ENCODE data around the gene SH3RF3.
A peak's percentile ranks its signal among the peaks of the same experiment; 100 is the strongest.

SH3RF3 gene

GRCh38 chr2:109402180-109402579, 273.2 kb downstream of the SH3RF3 start:
- Histone ChIP-seq H3K27ac (replicated peaks; ENCODE audit: low read length) (no peak overlapping the region), H3K23ac (ENCODE audit: low read depth, low read length, poor library complexity) (no peak overlapping the region), H3K79me1 (ENCODE audit: low read depth, low read length) (peaks cover 2% of the 10 kb centered on the region), H3K36me3 (replicated peaks in 1 of 2; ENCODE audit: control insufficient read depth in 2 of 2, insufficient read depth in 2 of 2, low read length in 2 of 2) (no peaks in the 10 kb centered on the region), H3K4me1 (ENCODE audit: control insufficient read depth in 2 of 2, insufficient read depth in 1 of 2, low read depth in 1 of 2, low read length in 2 of 2) (peaks cover 2 to 4% of the 10 kb centered on the region in 2 donors), H3K9ac (ENCODE audit: low read depth, low read length, poor library complexity) (no peak overlapping the region), H2AK5ac (ENCODE audit: low read depth, low read length) (no peak overlapping the region), H2BK12ac (ENCODE audit: low read length) (no peak overlapping the region), H2BK120ac (ENCODE audit: low read depth, low read length) (no peak overlapping the region), H3K4me3 (ENCODE audit: low read length in 2 of 2) (no peak overlapping the region), H3K14ac (ENCODE audit: low read length) (no peak overlapping the region), H3K27me3 (ENCODE audit: control insufficient read depth in 3 of 3, insufficient read depth in 3 of 3, low read depth in 1 of 3, low read length in 3 of 3) (peaks cover 0 to 6% (median 0%) of the 10 kb centered on the region in 3 experiments), H2BK15ac (ENCODE audit: low read length) (no peak overlapping the region), H3K18ac (ENCODE audit: low read length) (no peak overlapping the region), H3K4ac (ENCODE audit: low read length) (no peak overlapping the region), H3K9me3 (replicated peaks in 1 of 2; ENCODE audit: control insufficient read depth in 2 of 2, insufficient read depth in 1 of 2, low read depth in 1 of 2, low read length in 2 of 2) (peaks cover 0 to 3% of the 10 kb centered on the region in 2 donors), H3K4me2 (ENCODE audit: insufficient read depth, low read length, poor library complexity, severe bottlenecking) (no peak overlapping the region), H2BK5ac (ENCODE audit: low read length) (no peak overlapping the region), H4K8ac (ENCODE audit: low read depth, low read length) (no peak overlapping the region), H2AFZ (ENCODE audit: low read length) (no peak overlapping the region), H4K91ac (ENCODE audit: low read depth, low read length, poor library complexity) (no peak overlapping the region)
- DNase-seq (ENCODE audit: low spot score), result no peak
- no CpG with 5 or more reads among the region's 8 CpGs for WGBS, 2 donors (ENCODE audit: extremely low coverage in 2 of 2, insufficient read length in 2 of 2, insufficient replicate concordance in 1 of 2)

GRCh38 chr2:109402980-109403840, 274.2 kb downstream of the SH3RF3 start:
- no peak overlapping the region for H3K23ac ChIP-seq (ENCODE audit: low read depth, low read length, poor library complexity)
- H3K27ac ChIP-seq (replicated peaks; ENCODE audit: low read length), result no peak overlapping the region
- no peak overlapping the region for H3K4me3 ChIP-seq (ENCODE audit: low read length in 2 of 2)
- no peak for DNase-seq (ENCODE audit: low spot score)
- H4K91ac ChIP-seq (ENCODE audit: low read depth, low read length, poor library complexity), result no peak overlapping the region
- H3K4me2 ChIP-seq (ENCODE audit: insufficient read depth, low read length, poor library complexity, severe bottlenecking), result no peak overlapping the region
- H2BK15ac ChIP-seq (ENCODE audit: low read length), result peak overlapping the region; percentile 18
- H3K4ac ChIP-seq (ENCODE audit: low read length), result no peak overlapping the region
- H2BK5ac ChIP-seq (ENCODE audit: low read length), result no peak overlapping the region
- H3K36me3 ChIP-seq (replicated peaks in 1 of 2; ENCODE audit: control insufficient read depth in 2 of 2, insufficient read depth in 2 of 2, low read length in 2 of 2), result no peaks in the 10 kb centered on the region
- H2AK5ac ChIP-seq (ENCODE audit: low read depth, low read length), result peak overlapping the region; percentile 44
- H3K14ac ChIP-seq (ENCODE audit: low read length), result no peak overlapping the region
- H3K27me3 ChIP-seq (ENCODE audit: control insufficient read depth in 3 of 3, insufficient read depth in 3 of 3, low read depth in 1 of 3, low read length in 3 of 3), result peaks cover 0 to 6% (median 0%) of the 10 kb centered on the region in 3 experiments
- no peak overlapping the region for H2BK120ac ChIP-seq (ENCODE audit: low read depth, low read length)
- H3K18ac ChIP-seq (ENCODE audit: low read length), result peak overlapping the region; percentile 32
- H3K9ac ChIP-seq (ENCODE audit: low read depth, low read length, poor library complexity), result no peak overlapping the region
- no peak overlapping the region for H2BK12ac ChIP-seq (ENCODE audit: low read length)
- H3K9me3 ChIP-seq (replicated peaks in 1 of 2; ENCODE audit: control insufficient read depth in 2 of 2, insufficient read depth in 1 of 2, low read depth in 1 of 2, low read length in 2 of 2), result peaks cover 0 to 3% of the 10 kb centered on the region in 2 donors
- no CpG with 5 or more reads among the region's 17 CpGs for WGBS, 2 donors (ENCODE audit: extremely low coverage in 2 of 2, insufficient read length in 2 of 2, insufficient replicate concordance in 1 of 2)
- peaks cover 0 to 4% of the 10 kb centered on the region in 2 donors for H3K4me1 ChIP-seq (ENCODE audit: control insufficient read depth in 2 of 2, insufficient read depth in 1 of 2, low read depth in 1 of 2, low read length in 2 of 2)
- peaks cover 2% of the 10 kb centered on the region for H3K79me1 ChIP-seq (ENCODE audit: low read depth, low read length)
- no peak overlapping the region for H4K8ac ChIP-seq (ENCODE audit: low read depth, low read length)
- no peak overlapping the region for H2AFZ ChIP-seq (ENCODE audit: low read length)

GRCh38 chr2:109403841-109404201, 274.8 kb downstream of the SH3RF3 start:
- no peak overlapping the region for H4K91ac ChIP-seq (ENCODE audit: low read depth, low read length, poor library complexity)
- H2BK5ac ChIP-seq (ENCODE audit: low read length), result peak overlapping the region; percentile 27
- H3K14ac ChIP-seq (ENCODE audit: low read length), result no peak overlapping the region
- DNase-seq (ENCODE audit: low spot score), result no peak
- no peak overlapping the region for H3K23ac ChIP-seq (ENCODE audit: low read depth, low read length, poor library complexity)
- no peaks in the 10 kb centered on the region for H3K36me3 ChIP-seq (replicated peaks in 1 of 2; ENCODE audit: control insufficient read depth in 2 of 2, insufficient read depth in 2 of 2, low read length in 2 of 2)
- peak overlapping the region; percentile 18 for H2BK15ac ChIP-seq (ENCODE audit: low read length)
- peaks cover 2% of the 10 kb centered on the region for H3K79me1 ChIP-seq (ENCODE audit: low read depth, low read length)
- peaks cover 0 to 6% (median 0%) of the 10 kb centered on the region in 3 experiments for H3K27me3 ChIP-seq (ENCODE audit: control insufficient read depth in 3 of 3, insufficient read depth in 3 of 3, low read depth in 1 of 3, low read length in 3 of 3)
- no peak overlapping the region for H3K4me3 ChIP-seq (ENCODE audit: low read length in 2 of 2)
- peak overlapping the region; percentile 44 for H2AK5ac ChIP-seq (ENCODE audit: low read depth, low read length)
- H3K4me2 ChIP-seq (ENCODE audit: insufficient read depth, low read length, poor library complexity, severe bottlenecking), result no peak overlapping the region
- H3K27ac ChIP-seq (replicated peaks; ENCODE audit: low read length), result no peak overlapping the region
- H4K8ac ChIP-seq (ENCODE audit: low read depth, low read length), result peak overlapping the region; percentile 74
- no peak overlapping the region for H3K4ac ChIP-seq (ENCODE audit: low read length)
- no peak overlapping the region for H2BK12ac ChIP-seq (ENCODE audit: low read length)
- H2BK120ac ChIP-seq (ENCODE audit: low read depth, low read length), result no peak overlapping the region
- no peak overlapping the region for H3K9ac ChIP-seq (ENCODE audit: low read depth, low read length, poor library complexity)
- no peak overlapping the region for H2AFZ ChIP-seq (ENCODE audit: low read length)
- peaks cover 0 to 3% of the 10 kb centered on the region in 2 donors for H3K9me3 ChIP-seq (replicated peaks in 1 of 2; ENCODE audit: control insufficient read depth in 2 of 2, insufficient read depth in 1 of 2, low read depth in 1 of 2, low read length in 2 of 2)
- no CpG with 5 or more reads among the region's 5 CpGs for WGBS, 2 donors (ENCODE audit: extremely low coverage in 2 of 2, insufficient read length in 2 of 2, insufficient replicate concordance in 1 of 2)
- peaks cover 0 to 4% of the 10 kb centered on the region in 2 donors for H3K4me1 ChIP-seq (ENCODE audit: control insufficient read depth in 2 of 2, insufficient read depth in 1 of 2, low read depth in 1 of 2, low read length in 2 of 2)
- H3K18ac ChIP-seq (ENCODE audit: low read length), result peak overlapping the region; percentile 32

- Histone ChIP-seq H2AFZ (ENCODE audit: low read length) (no peak overlapping the region), H3K14ac (ENCODE audit: low read length) (no peak overlapping the region), H4K8ac (ENCODE audit: low read depth, low read length) (no peak overlapping the region), H4K91ac (ENCODE audit: low read depth, low read length, poor library complexity) (no peak overlapping the region), H2BK15ac (ENCODE audit: low read length) (no peak overlapping the region), H3K27me3 (ENCODE audit: control insufficient read depth in 3 of 3, insufficient read depth in 3 of 3, low read depth in 1 of 3, low read length in 3 of 3) (peaks cover 0 to 6% (median 0%) of the 10 kb centered on the region in 3 experiments), H3K4me3 (ENCODE audit: low read length in 2 of 2) (no peak overlapping the region), H3K9me3 (replicated peaks in 1 of 2; ENCODE audit: control insufficient read depth in 2 of 2, insufficient read depth in 1 of 2, low read depth in 1 of 2, low read length in 2 of 2) (peaks cover 0 to 3% of the 10 kb centered on the region in 2 donors), H2BK120ac (ENCODE audit: low read depth, low read length) (no peak overlapping the region), H3K27ac (replicated peaks; ENCODE audit: low read length) (no peak overlapping the region), H2AK5ac (ENCODE audit: low read depth, low read length) (no peak overlapping the region), H3K4me1 (ENCODE audit: control insufficient read depth in 2 of 2, insufficient read depth in 1 of 2, low read depth in 1 of 2, low read length in 2 of 2) (peaks cover 4 to 7% of the 10 kb centered on the region in 2 donors), H2BK5ac (ENCODE audit: low read length) (peak overlapping the region; percentile 27), H2BK12ac (ENCODE audit: low read length) (no peak overlapping the region), H3K9ac (ENCODE audit: low read depth, low read length, poor library complexity) (no peak overlapping the region), H3K23ac (ENCODE audit: low read depth, low read length, poor library complexity) (no peak overlapping the region), H3K18ac (ENCODE audit: low read length) (peak overlapping the region; percentile 12), H3K36me3 (replicated peaks in 1 of 2; ENCODE audit: control insufficient read depth in 2 of 2, insufficient read depth in 2 of 2, low read length in 2 of 2) (no peaks in the 10 kb centered on the region), H3K4me2 (ENCODE audit: insufficient read depth, low read length, poor library complexity, severe bottlenecking) (no peak overlapping the region), H3K79me1 (ENCODE audit: low read depth, low read length) (peaks cover 2% of the 10 kb centered on the region), H3K4ac (ENCODE audit: low read length) (no peak overlapping the region)
- DNase-seq (ENCODE audit: low spot score), result no peak
- WGBS, 2 donors (ENCODE audit: extremely low coverage in 2 of 2, insufficient read length in 2 of 2, insufficient replicate concordance in 1 of 2), result no CpG with 5 or more reads among the region's 6 CpGs
Measured at GRCh38 chr2:109404681-109405080, 275.7 kb downstream of the SH3RF3 start.
